GM12878 (cell line): ENCODE data around the gene PCSK5. TPM values are rescaled to one million over a fixed set of nuclear protein-coding genes. Genes with fewer than 3 reads are reported as not detected.

Experiments
- ATAC-seq: fragments of 200-7000 bp; cut with Tn5 transposase; 3 replicates; pipeline ENCODE4 v1.9.1; 2020; ENCODE audit warnings: mild to moderate bottlenecking, moderate library complexity
- BruUV-seq: library from RNA; stranded (reverse); fragments of 400-500 nt; replicated peaks from 2 replicates; lab custom pipeline; 2021; lab: Mats Ljungman, UMichigan
- CTCF ChIA-PET: fragments of 300-600 bp; sonication (Branson Sonifier 250); formaldehyde crosslinking; extraction: SDS; loops from one replicate; lab custom pipeline; 2021; ENCODE audit warnings: inconsistent platforms; lab: Yijun Ruan, JAX
- POLR2A ChIA-PET: fragments of 350-600 bp; formaldehyde crosslinking; extraction: SDS; loops from one replicate; lab custom pipeline; 2021; ENCODE audit warnings: inconsistent platforms; lab: Charles Lee
- RAD21 ChIA-PET: fragments of 300-600 bp; sonication (Branson Sonifier 250); formaldehyde crosslinking; loops from one replicate; lab custom pipeline; 2023; ENCODE audit warnings: antibody characterized with exemption; ENCODE audit not compliant: unreplicated experiment; lab: Charles Lee
- SMC1A ChIA-PET: fragments of 300-600 bp; sonication (Branson Sonifier 250); formaldehyde crosslinking; loops from one replicate; lab custom pipeline; 2023; ENCODE audit not compliant: unreplicated experiment, uncharacterized antibody; lab: Charles Lee
- DNase-seq: peaks from one replicate; pipeline ENCODE4 v3.0.0-alpha.2; 2011; ENCODE audit warnings: low read depth, low spot score
- FAIRE-seq: peaks from 3 replicates; lab custom pipeline; 2011; peaks lifted over from hg19 to GRCh38; lab: Jason Lieb, UNC
- H2AFZ ChIP-seq: 2 replicates; pipeline ENCODE4 v1.6.0; 2011; ENCODE audit warnings: low read depth, low read length, control low read depth; ENCODE audit not compliant: control insufficient read depth
- H3K27ac ChIP-seq: 2 replicates; pipeline ENCODE4 v1.5.1; 2011; ENCODE audit warnings: control low read depth; ENCODE audit not compliant: control insufficient read depth, insufficient read depth
- H3K27me3 ChIP-seq, 2 experiments: replicated peaks in 1 of 2; 2 replicates each; pipeline versions ENCODE4 v1.6.0 to v1.6.1; 2011; ENCODE audit warnings: low read length in 1 of 2; ENCODE audit not compliant: control insufficient read depth in 2 of 2, insufficient read depth in 2 of 2
- H3K36me3 ChIP-seq, 2 experiments: 2 replicates each; pipeline ENCODE4 v1.5.1; 2011; ENCODE audit warnings: low read length in 1 of 2; ENCODE audit not compliant: control insufficient read depth in 2 of 2, insufficient read depth in 2 of 2
- H3K4me1 ChIP-seq: 2 replicates; pipeline ENCODE4 v1.6.1; 2011; ENCODE audit warnings: mild to moderate bottlenecking, low read length, moderate library complexity, mixed read lengths; ENCODE audit not compliant: control insufficient read depth, insufficient read depth
- H3K4me2 ChIP-seq: 2 replicates; pipeline ENCODE4 v1.6.0; 2011; ENCODE audit warnings: control low read depth; ENCODE audit not compliant: control insufficient read depth, insufficient read depth
- H3K4me3 ChIP-seq: fragments of 200-600 bp; sonication (generic); 2 replicates; pipeline ENCODE4 v1.5.1; 2016
- H3K79me2 ChIP-seq: 2 replicates; pipeline ENCODE4 v1.6.0; 2011; ENCODE audit warnings: low read length; ENCODE audit not compliant: control insufficient read depth, insufficient read depth
- H3K9ac ChIP-seq: 2 replicates; pipeline ENCODE4 v1.8.0; 2011; ENCODE audit warnings: low read length, control low read depth, mixed read lengths; ENCODE audit not compliant: control insufficient read depth, insufficient read depth
- H3K9me3 ChIP-seq: replicated peaks from 3 replicates; pipeline ENCODE4 v1.5.1; 2011; ENCODE audit warnings: mild to moderate bottlenecking, low read length; ENCODE audit not compliant: control insufficient read depth, insufficient read depth
- H4K20me1 ChIP-seq: 2 replicates; pipeline ENCODE4 v1.6.0; 2011; ENCODE audit not compliant: control insufficient read depth, insufficient read depth
- ATF2 ChIP-seq: IDR thresholded peaks from 2 replicates; pipeline ENCODE4 v1.6.1; 2012; ENCODE audit warnings: low read length, inconsistent platforms
- BMI1 ChIP-seq: fragments of 450-650 bp; IDR thresholded peaks from 2 replicates; pipeline ENCODE4 v1.6.1; 2016; ENCODE audit warnings: mild to moderate bottlenecking, moderate library complexity, borderline replicate concordance
- CEBPZ ChIP-seq: fragments of 150-350 bp; IDR thresholded peaks from 2 replicates; pipeline ENCODE4 v1.6.1; 2016; ENCODE audit warnings: low read depth, low read length
- CHD4 ChIP-seq: fragments of 200-600 bp; sonication (generic); IDR thresholded peaks from 2 replicates; pipeline ENCODE4 v1.6.1; 2016; ENCODE audit warnings: mild to moderate bottlenecking
- EED ChIP-seq: sonication (generic); IDR thresholded peaks from 2 replicates; pipeline ENCODE4 v1.6.1; 2016; ENCODE audit warnings: antibody characterized with exemption, low read depth
- FOS ChIP-seq: IDR thresholded peaks from 3 replicates; pipeline ENCODE4 v1.6.1; 2011; ENCODE audit warnings: borderline replicate concordance; ENCODE audit not compliant: insufficient read length; ENCODE audit errors: extremely low read depth
- FOXM1 ChIP-seq: IDR thresholded peaks from 2 replicates; pipeline ENCODE4 v1.6.1; 2012; ENCODE audit warnings: low read depth, mild to moderate bottlenecking, inconsistent platforms, low read length, moderate library complexity
- JUND ChIP-seq: IDR thresholded peaks from 2 replicates; pipeline ENCODE4 v1.6.1; 2012; ENCODE audit warnings: low read depth, mild to moderate bottlenecking, low read length, improper control_type of control experiment, moderate library complexity
- MXI1 ChIP-seq: fragments of 150-350 bp; IDR thresholded peaks from 2 replicates; pipeline ENCODE4 v1.6.1; 2011; ENCODE audit warnings: low read depth, mild to moderate bottlenecking, inconsistent platforms, low read length, improper control_type of control experiment
- RCOR1 ChIP-seq: conservative IDR thresholded peaks from 2 replicates; pipeline ENCODE4 v1.6.1; 2012; ENCODE audit warnings: low read depth, low read length, improper control_type of control experiment
- SP1 ChIP-seq: IDR thresholded peaks from one replicate; pipeline ENCODE4 v1.6.1; 2011; ENCODE audit warnings: low read depth, low read length
- TARDBP ChIP-seq: IDR thresholded peaks from 2 replicates; pipeline ENCODE4 v1.6.1; 2016; ENCODE audit warnings: borderline replicate concordance
- ZNF207 ChIP-seq: fragments of 450-650 bp; IDR thresholded peaks from 2 replicates; pipeline ENCODE4 v1.6.1; 2014; ENCODE audit warnings: antibody characterized with exemption, mild to moderate bottlenecking, borderline replicate concordance
- ZNF274 ChIP-seq: IDR thresholded peaks from one replicate; pipeline ENCODE4 v1.8.0; 2011; ENCODE audit not compliant: insufficient read length, insufficient read depth
- WGBS: methylation state at CpG from one replicate; pipeline ENCODE4 v1.1.6; 2016; ENCODE audit warnings: low lambda C conversion rate; ENCODE audit not compliant: insufficient replicate concordance, insufficient coverage; ENCODE audit errors: missing lambda C conversion rate; 5-methylcytosine and 5-hydroxymethylcytosine counted together
- in situ Hi-C: fragments of 300-500 bp; cut with MboI; formaldehyde crosslinking; loops from 9 replicates; pipeline ENCODE4 v1.14.3; 2018; ENCODE audit warnings: mixed read lengths
- intact Hi-C: fragments of 100-400 bp; cut with micrococcal nuclease; formaldehyde crosslinking; loops from one replicate; pipeline ENCODE4 v1.14.2; 2022; ENCODE audit not compliant: unreplicated experiment
- polyA plus RNA-seq, 11 experiments: library from polyadenylated mRNA; depleted of rRNA in 4 of 11; unstranded in 6 of 11; stranded (reverse) in 5 of 11; fragments of >200 nt; fragmentation: Nextera tagmentation in 4 of 11; fragmentation: Illumina TruSeq in 1 of 11; extraction: Ambion mirVana in 4 of 11; extraction: Trizol in 1 of 11; gene quantifications; 1 replicate in 1 of 11; 2 replicates in 10 of 11; pipeline versions ENCODE4 v1.2.1 to v1.2.3, GENCODE V29; 2011 to 2016; ENCODE audit warnings: inconsistent platforms in 2 of 11, missing spikeins in 2 of 11, low read depth in 1 of 11
- total RNA-seq, 4 experiments: library from RNA; depleted of rRNA in 3 of 4; stranded (reverse); fragments of >200 nt in 3 of 4; fragmentation: Illumina TruSeq in 1 of 4; extraction: Trizol in 1 of 4; gene quantifications; 2 replicates each; pipeline versions ENCODE4 v1.2.1 to v1.2.3, GENCODE V29; 2013 to 2021

PCSK5 gene
- total and polyA plus RNA-seq, 10 of the 15 experiments (the other 5 are each of a cell fraction or from before 2014, with no cell fraction given): 0.01 to 0.13 (median 0.04) TPM; not detected in 3

GRCh38 chr9:76027861-76028260, 137.4 kb downstream of the PCSK5 start (continued):
- TF ChIP-seq BMI1 (no peak), JUND (no peak), MXI1 (no peak)

- no peaks in the 10 kb centered on the region for H4K20me1 ChIP-seq
- CTCF ChIA-PET: no interaction called here
- no peaks in the 10 kb centered on the region for H3K27me3 ChIP-seq
- POLR2A ChIA-PET: no interaction called here
- H3K4me3 ChIP-seq: no peak overlapping the region
- H3K4me1 ChIP-seq: no peaks in the 10 kb centered on the region
- H3K36me3 ChIP-seq: no peaks in the 10 kb centered on the region
- no peak overlapping the region for H3K9ac ChIP-seq
- no peak overlapping the region for H2AFZ ChIP-seq
- SMC1A ChIA-PET: no interaction called here
- H3K4me2 ChIP-seq: no peak overlapping the region
- TF ChIP-seq RCOR1: no peak
- TF ChIP-seq SP1: no peak
- TF ChIP-seq CEBPZ: no peak
- no peak for TF ChIP-seq ZNF274
- no peak for TF ChIP-seq ATF2
- no peak for TF ChIP-seq ZNF207
- TF ChIP-seq FOXM1: no peak
- no peak for TF ChIP-seq TARDBP
- no peak for TF ChIP-seq EED
- no peak for TF ChIP-seq CHD4
- no peak for TF ChIP-seq FOS
- no peak for DNase-seq
- no TSS peak for BruUV-seq
- 30% methylated on average over 6 of the region's 6 CpGs for WGBS
- RAD21 ChIA-PET: no interaction called here
- ATAC-seq: no peak
- no peak for FAIRE-seq
- H3K9me3 ChIP-seq: no peaks in the 10 kb centered on the region
- H3K79me2 ChIP-seq: no peaks in the 10 kb centered on the region
- in situ Hi-C loops (no loop called here), intact Hi-C loops (no loop called here)
- no peak overlapping the region for H3K27ac ChIP-seq
Measured at GRCh38 chr9:76032038-76032796, 141.7 kb downstream of the PCSK5 start.
